Neural crest cell (in vitro differentiated cells): ENCODE results near the gene TMEM132C. TPM values are rescaled to one million over a fixed set of nuclear protein-coding genes. Genes with fewer than 3 reads are reported as not detected.

Source experiments
- DNase-seq: peaks from one replicate; pipeline ENCODE4 v3.0.0; 2021; ENCODE audit warnings: low read depth, mixed read lengths, low spot score
- H3K27ac Mint-ChIP-seq: one replicate; pipeline ENCODE4 v1.8.0; 2021; ENCODE audit warnings: mild to moderate bottlenecking, mixed read lengths; ENCODE audit not compliant: unreplicated experiment
- H3K27me3 Mint-ChIP-seq: 2 replicates; pipeline ENCODE4 v1.8.0; 2021; ENCODE audit warnings: low read depth, mild to moderate bottlenecking, mixed read lengths
- H3K36me3 Mint-ChIP-seq: 2 replicates; pipeline ENCODE4 v1.8.0; 2021; ENCODE audit warnings: low read depth, mild to moderate bottlenecking, mixed read lengths
- H3K4me1 Mint-ChIP-seq: 2 replicates; pipeline ENCODE4 v1.8.0; 2021; ENCODE audit warnings: mixed read lengths
- H3K4me3 Mint-ChIP-seq: one replicate; pipeline ENCODE4 v1.8.0; 2021; ENCODE audit warnings: mild to moderate bottlenecking, mixed read lengths
- H3K9me3 Mint-ChIP-seq: 2 replicates; pipeline ENCODE4 v1.8.0; 2021; ENCODE audit warnings: mixed read lengths
- total RNA-seq: library from RNA; stranded (reverse); gene quantifications from 2 replicates; pipeline ENCODE4 v1.2.1, GENCODE V29; 2021
- TF ChIP-seq, protein P1 (sequence below): fragments of 200-600 bp; sonication (generic); conservative IDR thresholded peaks from 2 replicates; pipeline ENCODE4 v1.5.0; 2021; ENCODE audit warnings: antibody characterized with exemption, mild to moderate bottlenecking

The TMEM132C gene
- total RNA-seq, 1 donor from 2014 or later, result 10.9 TPM

DNA sequence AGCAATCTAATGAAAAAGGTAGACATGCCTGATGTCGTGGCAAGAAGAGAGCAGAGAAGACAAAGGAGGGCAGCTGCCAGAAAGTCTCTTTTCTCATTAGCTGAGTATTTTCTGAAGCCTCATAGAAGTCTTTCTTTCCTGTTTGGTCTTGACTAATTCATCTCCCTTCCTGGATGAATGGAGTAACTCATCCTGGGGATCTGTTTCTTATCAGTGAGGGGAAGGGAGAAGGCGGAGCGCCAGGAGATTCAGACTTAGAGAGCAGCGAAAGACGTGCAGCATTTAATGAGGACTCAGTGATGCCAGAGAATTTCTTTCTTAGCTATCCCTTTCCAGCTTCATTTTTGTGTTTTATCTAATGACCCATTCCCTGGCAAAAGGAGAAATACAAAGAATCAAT lies 467.4 kb downstream of the TMEM132C start:
- TF ChIP-seq, protein P1, sequence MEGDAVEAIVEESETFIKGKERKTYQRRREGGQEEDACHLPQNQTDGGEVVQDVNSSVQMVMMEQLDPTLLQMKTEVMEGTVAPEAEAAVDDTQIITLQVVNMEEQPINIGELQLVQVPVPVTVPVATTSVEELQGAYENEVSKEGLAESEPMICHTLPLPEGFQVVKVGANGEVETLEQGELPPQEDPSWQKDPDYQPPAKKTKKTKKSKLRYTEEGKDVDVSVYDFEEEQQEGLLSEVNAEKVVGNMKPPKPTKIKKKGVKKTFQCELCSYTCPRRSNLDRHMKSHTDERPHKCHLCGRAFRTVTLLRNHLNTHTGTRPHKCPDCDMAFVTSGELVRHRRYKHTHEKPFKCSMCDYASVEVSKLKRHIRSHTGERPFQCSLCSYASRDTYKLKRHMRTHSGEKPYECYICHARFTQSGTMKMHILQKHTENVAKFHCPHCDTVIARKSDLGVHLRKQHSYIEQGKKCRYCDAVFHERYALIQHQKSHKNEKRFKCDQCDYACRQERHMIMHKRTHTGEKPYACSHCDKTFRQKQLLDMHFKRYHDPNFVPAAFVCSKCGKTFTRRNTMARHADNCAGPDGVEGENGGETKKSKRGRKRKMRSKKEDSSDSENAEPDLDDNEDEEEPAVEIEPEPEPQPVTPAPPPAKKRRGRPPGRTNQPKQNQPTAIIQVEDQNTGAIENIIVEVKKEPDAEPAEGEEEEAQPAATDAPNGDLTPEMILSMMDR, result no peak
- Mint-ChIP-seq H3K4me3 (no peak overlapping the region), H3K9me3 (peaks cover 8% of the 10 kb centered on the region), H3K27ac (no peak overlapping the region), H3K4me1 (peaks cover 11% of the 10 kb centered on the region), H3K36me3 (peaks cover 6% of the 10 kb centered on the region), H3K27me3 (peaks cover 8% of the 10 kb centered on the region)
- no peak for DNase-seq

DNA sequence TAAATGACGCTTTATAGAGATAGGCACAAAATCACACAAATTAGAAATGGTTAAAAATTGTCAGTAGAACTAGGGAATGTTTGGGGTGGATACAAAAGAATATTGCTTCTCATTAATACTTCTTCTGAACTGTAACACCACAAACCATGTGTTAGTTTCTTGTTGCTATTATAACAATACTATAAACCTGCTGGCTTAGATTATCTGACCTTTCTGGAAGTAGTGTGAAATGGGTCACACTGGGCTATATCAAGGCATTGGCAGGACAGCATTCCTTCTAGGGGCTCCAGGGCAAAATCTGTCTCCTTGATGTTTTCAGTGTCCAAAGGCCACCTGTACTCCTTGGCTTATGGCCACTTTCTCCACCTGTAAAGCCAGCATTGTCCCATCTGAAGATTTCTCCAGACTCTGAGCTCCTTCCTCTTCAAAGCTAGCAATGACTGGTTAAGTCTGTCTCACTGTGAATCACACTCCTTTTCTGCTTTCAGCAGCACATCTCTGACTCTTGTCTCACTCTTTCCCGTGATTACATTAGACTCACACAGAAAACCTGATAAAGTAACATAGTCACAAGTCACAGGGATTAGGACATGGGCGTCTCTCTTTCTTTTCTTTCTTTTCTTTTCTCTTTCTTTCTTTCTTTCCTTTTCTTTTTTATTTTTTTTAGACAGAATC lies 470.5 kb downstream of the TMEM132C start:
- H3K9me3 Mint-ChIP-seq, result peaks cover 12% of the 10 kb centered on the region
- no peak overlapping the region for H3K4me3 Mint-ChIP-seq
- DNase-seq, result no peak
- TF ChIP-seq, protein P1, result no peak
- H3K4me1 Mint-ChIP-seq, result peaks cover 11% of the 10 kb centered on the region
- peaks cover 8% of the 10 kb centered on the region for H3K27me3 Mint-ChIP-seq
- H3K36me3 Mint-ChIP-seq, result peaks cover 8% of the 10 kb centered on the region
- H3K27ac Mint-ChIP-seq, result no peak overlapping the region

DNA sequence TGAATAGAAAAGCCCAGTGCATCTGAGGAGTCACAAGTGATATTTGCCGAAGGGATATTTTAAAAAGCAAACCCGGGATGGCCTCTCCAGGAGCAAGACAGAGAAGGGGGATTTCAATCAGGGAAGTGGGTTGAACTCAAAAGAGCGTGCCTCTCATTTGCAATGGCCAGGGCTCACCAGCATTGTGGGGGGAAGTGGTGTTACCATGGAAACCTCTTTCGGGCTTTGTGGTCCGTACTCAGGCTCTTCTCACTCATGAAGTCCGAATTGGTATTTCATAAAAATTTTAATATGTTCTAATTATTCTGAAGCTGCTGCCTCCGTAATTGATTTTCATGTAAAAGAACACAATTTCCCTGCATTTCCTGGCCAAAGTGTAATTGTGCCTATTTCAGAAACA lies 476.9 kb downstream of the TMEM132C start:
- Mint-ChIP-seq H3K27me3 (peaks cover 1% of the 10 kb centered on the region), H3K4me3 (no peak overlapping the region), H3K9me3 (peaks cover 9% of the 10 kb centered on the region), H3K4me1 (peaks cover 7% of the 10 kb centered on the region), H3K27ac (no peak overlapping the region), H3K36me3 (peaks cover 6% of the 10 kb centered on the region)
- no peak for DNase-seq
- TF ChIP-seq, protein P1, result no peak

DNA sequence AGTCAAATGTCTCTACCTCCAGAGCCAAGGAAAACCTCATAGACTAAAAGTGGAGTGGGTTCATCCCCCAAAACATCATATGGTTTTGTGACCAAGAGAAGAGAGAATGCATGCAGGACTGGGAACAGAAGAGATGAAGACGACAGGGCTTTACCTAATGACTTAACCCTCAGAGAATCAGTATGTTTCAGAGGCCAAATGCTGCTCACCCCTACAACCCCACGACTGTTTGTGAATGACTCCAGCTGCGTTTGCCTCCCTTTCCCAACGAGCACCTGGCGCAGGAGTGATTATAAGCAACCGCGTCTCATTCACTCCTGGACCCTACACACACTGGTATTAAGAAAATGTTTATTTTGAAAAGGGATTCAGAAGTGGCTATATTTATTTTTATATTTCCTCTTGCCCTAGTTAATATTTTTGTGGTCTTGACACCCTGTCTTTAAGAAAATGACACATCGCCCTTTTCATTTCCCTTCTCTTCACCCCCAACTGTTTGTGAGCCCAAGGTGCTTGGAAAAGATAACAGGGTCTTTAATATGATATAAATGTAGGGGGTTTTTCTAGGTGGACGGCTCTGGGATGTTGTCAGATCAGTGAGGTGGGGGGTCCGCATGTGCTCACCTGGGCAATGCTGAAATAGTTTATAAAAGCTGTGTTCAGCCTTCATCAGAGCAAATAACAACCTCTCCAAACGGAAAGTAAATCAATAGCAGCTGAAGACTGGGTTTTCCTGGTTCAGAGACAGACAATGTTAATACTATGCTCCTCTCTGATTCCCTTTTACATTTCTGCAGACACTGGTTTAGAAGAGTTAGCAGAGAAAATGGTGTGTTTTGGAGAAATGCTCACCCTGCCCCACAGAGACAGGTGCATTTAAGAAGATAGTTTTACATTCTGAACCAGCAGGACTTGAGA lies 479.1 kb downstream of the TMEM132C start:
- Mint-ChIP-seq H3K36me3 (no peaks in the 10 kb centered on the region), H3K4me1 (peaks cover 7% of the 10 kb centered on the region), H3K4me3 (no peak overlapping the region), H3K27me3 (no peaks in the 10 kb centered on the region), H3K27ac (no peak overlapping the region), H3K9me3 (no peaks in the 10 kb centered on the region)
- TF ChIP-seq, protein P1, result no peak
- DNase-seq, result no peak

DNA sequence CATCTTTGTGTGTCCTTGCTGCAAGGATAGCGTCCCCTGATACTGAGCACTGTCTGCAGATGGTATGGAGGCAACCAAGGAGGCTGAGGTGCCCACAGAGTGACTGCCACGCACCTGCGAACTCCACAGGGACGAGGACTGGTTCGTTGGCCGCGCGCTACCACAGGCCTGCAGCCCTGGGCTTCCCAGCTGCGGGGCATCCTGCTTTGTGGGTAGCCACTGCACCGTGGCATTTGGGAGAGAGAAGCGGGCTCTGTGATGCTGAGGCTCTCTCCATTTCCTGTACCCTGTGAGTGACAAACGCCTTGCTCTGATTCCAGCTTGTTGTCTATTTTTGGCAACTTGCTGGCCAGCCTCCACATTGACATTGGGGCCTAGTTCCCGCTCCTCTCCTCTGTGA lies 480.5 kb downstream of the TMEM132C start:
- no peak for DNase-seq
- Mint-ChIP-seq H3K4me1 (peaks cover 7% of the 10 kb centered on the region), H3K27me3 (no peaks in the 10 kb centered on the region), H3K36me3 (no peaks in the 10 kb centered on the region), H3K27ac (no peak overlapping the region), H3K4me3 (no peak overlapping the region), H3K9me3 (no peaks in the 10 kb centered on the region)
- TF ChIP-seq, protein P1, result no peak
